CD4-positive, alpha-beta T cell treated with Interleukin-21 for 1 hour (primary cell): ENCODE results near the gene LMNA.
A peak's percentile ranks its signal among the peaks of the same experiment; 100 is the strongest.

Experiments
- DNase-seq: peaks from one replicate; pipeline ENCODE4 v3.0.0-alpha.2; 2020

LMNA gene

GRCh38 chr1:156143765-156144489 is 29.4 kb downstream of the LMNA start:
- DNase-seq, result peak; percentile 36

- DNase-seq, result peak; percentile 42
Observed at GRCh38 chr1:156144742-156145141, 30.2 kb downstream of the LMNA start.

- no peak for DNase-seq
Observed at GRCh38 chr1:156145650-156146019, 31.1 kb downstream of the LMNA start.

GRCh38 chr1:156146020-156146768 is 31.7 kb downstream of the LMNA start:
- DNase-seq, result peak; percentile 81

GRCh38 chr1:156146769-156147405 is 32.4 kb downstream of the LMNA start:
- peak; percentile 41 for DNase-seq

GRCh38 chr1:156148216-156148615 is 33.7 kb downstream of the LMNA start:
- peak; percentile 41 for DNase-seq

GRCh38 chr1:156149374-156150332 is 35.1 kb downstream of the LMNA start:
- DNase-seq, result no peak

GRCh38 chr1:156150333-156151011 is 36.0 kb downstream of the LMNA start:
- DNase-seq, result peak; percentile 20

GRCh38 chr1:156151093-156151688 is 36.7 kb downstream of the LMNA start:
- DNase-seq, result peak; percentile 33

GRCh38 chr1:156152628-156153027 is 38.1 kb downstream of the LMNA start:
- DNase-seq, result no peak

GRCh38 chr1:156153362-156153761 is 38.9 kb downstream of the LMNA start, which contains the start of gene SEMA4A:
Gene SEMA4A (plus strand): TSS chr1:156153585. CDS start chr1:156154579, 994 bp downstream.
- DNase-seq, result no peak

GRCh38 chr1:156154317-156154749 is 39.8 kb downstream of the LMNA start:
- DNase-seq, result peak; percentile 60

GRCh38 chr1:156155756-156156510 is 41.4 kb downstream of the LMNA start:
- DNase-seq, result no peak

- DNase-seq, result peak; percentile 31
Observed at GRCh38 chr1:156157506-156157905, 43.0 kb downstream of the LMNA start.

GRCh38 chr1:156157966-156158365 is 43.5 kb downstream of the LMNA start:
- no peak for DNase-seq

GRCh38 chr1:156160000-156160742 is 45.7 kb downstream of the LMNA start:
- DNase-seq, result no peak

GRCh38 chr1:156160743-156161171 is 46.2 kb downstream of the LMNA start:
- DNase-seq, result peak; percentile 78

GRCh38 chr1:156162430-156163037 is 48.0 kb downstream of the LMNA start:
- DNase-seq, result no peak

GRCh38 chr1:156163712-156164111 is 49.2 kb downstream of the LMNA start:
- no peak for DNase-seq
